GM12872 (cell line): ENCODE results near the gene ARHGAP24.

Experiments used
- TF ChIP-seq, protein P1 (sequence below): IDR thresholded peaks from 3 replicates; pipeline ENCODE4 v1.5.1; 2011; ENCODE audit warnings: low read depth, mild to moderate bottlenecking, low read length, moderate library complexity; ENCODE audit not compliant: insufficient read depth

ARHGAP24 gene

DNA sequence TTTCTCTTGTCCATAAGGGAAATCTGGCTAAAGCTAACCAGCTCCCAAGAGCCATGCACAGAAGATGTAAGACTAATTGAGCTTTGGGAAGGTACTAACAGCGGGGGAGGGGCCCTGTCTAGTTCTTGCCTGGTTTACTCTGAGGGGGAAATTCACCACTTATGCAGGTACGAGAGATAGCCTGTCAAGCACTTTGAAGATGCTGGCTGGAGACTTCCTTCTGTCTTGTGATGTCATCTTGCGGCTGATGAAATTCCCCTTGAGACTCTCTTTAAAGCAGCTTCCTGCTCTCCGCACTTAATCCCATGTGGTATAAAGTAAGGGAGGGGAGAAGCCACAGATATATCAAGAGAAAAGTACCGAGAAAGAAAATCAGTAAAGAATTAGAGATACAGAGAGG, 539.6 kb downstream of the ARHGAP24 start:
- TF ChIP-seq, protein P1, sequence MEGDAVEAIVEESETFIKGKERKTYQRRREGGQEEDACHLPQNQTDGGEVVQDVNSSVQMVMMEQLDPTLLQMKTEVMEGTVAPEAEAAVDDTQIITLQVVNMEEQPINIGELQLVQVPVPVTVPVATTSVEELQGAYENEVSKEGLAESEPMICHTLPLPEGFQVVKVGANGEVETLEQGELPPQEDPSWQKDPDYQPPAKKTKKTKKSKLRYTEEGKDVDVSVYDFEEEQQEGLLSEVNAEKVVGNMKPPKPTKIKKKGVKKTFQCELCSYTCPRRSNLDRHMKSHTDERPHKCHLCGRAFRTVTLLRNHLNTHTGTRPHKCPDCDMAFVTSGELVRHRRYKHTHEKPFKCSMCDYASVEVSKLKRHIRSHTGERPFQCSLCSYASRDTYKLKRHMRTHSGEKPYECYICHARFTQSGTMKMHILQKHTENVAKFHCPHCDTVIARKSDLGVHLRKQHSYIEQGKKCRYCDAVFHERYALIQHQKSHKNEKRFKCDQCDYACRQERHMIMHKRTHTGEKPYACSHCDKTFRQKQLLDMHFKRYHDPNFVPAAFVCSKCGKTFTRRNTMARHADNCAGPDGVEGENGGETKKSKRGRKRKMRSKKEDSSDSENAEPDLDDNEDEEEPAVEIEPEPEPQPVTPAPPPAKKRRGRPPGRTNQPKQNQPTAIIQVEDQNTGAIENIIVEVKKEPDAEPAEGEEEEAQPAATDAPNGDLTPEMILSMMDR, result no peak

DNA sequence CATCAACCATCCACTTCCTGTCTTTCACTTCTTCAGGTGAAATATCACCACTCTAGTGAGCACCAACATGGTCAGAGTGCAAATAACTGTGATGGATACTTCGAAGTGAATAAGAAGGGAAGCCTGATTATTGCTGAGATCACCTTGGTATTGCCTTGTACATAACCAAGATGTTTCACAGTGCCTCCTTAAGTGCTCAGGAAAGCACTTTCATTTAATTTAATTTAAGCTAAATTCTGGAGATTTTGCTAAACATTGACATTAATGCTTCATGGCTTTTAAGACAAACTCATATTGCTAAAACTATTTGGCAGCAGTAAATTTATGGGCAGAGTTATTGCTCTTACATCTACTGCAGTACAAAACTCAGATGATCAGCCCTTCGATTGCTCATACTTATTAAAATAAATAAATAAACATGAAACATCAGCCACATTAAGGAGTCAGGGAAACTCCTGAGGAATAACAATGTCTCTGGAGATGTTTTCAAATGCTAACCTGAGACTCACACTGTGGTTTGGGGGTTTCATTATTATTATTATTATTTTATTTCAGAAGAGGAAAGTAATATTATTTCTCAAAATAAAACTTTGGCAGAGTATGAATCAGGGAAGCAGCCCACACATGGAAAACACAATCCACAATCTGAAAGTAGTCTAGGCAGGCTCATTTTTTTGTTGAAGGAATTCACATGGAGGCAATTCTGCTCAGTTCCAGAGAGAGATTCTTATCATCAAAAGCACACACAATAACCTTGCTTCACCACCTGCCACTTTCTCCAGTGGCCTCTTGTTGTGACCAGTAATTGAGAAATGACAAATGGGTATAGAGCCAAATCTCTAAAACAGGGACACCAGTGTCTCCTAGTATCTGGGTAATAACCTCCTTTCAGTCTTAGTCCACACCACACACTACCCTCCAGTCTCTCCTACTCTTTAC, 540.7 kb downstream of the ARHGAP24 start:
- TF ChIP-seq, protein P1, result no peak

DNA sequence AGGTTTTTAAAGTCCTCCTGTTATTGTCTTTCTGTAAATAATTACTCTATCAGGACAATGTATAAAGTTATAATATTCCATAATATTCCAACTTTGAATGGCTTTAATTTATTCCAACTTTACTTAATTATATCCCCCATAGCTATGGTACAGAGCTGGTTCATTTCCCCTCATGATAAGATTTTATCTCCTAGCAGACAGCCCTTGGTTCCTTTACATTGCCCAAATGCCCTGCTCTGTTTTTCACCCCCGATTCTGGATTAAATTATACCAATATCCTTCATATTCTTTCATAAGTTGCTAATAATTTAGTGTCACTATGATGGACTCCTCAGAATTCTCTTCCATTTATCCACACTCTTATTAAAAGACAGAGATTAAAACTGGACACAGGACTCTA, 544.4 kb downstream of the ARHGAP24 start:
- TF ChIP-seq, protein P1, result no peak

DNA sequence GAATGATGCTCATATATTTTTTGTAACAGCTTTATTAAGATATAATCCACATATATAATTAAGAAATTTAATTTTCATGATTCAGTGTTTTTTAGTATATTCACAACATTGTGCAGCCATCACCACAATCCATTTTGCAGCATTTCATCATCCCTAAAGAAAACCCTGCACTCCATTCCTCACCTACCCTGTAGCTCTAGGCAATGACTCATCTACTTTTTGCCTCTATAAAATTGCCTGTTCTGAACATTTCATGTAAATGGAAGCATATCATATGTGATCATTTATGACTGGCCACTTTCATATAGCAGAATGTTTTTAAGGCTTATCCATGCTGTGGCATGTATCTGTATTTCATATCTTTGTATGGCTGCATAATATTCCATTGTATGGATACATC, 545.0 kb downstream of the ARHGAP24 start:
- TF ChIP-seq, protein P1, result no peak

DNA sequence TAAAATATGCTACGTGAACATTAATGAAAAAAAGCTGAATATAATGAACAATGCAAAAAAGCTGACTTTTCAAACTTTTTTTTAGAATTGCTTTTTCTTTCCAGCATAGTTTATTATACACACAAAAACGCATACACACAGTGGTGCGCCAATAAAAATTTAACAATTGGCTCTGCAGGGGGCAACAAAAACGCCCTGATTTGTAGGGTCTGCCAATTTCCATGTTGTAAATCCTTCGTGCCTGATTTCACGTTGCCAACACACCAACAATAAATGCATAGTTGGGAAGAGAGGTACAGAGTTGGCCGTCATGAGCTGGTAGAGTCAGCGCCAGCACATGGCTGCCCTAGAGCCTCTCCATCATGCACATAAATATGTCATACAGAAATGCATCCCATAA, 551.8 kb downstream of the ARHGAP24 start:
- TF ChIP-seq, protein P1, result no peak

DNA sequence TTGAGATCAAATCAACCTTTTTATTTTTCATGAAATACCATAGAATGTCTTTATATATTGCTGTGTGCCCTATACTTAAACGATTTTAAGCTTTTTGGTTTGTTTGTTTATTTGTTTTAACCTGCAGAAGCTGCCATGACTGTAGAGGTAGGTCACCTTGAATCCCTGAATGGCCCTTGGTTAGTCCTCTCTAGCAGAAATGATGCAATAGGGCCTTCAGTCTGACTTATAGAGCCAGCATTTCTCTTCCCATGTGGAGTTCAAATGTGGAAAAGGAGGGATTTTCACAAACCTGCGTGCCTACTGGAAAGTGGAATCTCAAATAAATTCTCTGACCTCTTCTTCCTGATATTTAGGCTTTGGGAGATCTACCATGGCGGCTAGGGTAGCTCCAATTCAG, 557.0 kb downstream of the ARHGAP24 start:
- TF ChIP-seq, protein P1, result no peak

DNA sequence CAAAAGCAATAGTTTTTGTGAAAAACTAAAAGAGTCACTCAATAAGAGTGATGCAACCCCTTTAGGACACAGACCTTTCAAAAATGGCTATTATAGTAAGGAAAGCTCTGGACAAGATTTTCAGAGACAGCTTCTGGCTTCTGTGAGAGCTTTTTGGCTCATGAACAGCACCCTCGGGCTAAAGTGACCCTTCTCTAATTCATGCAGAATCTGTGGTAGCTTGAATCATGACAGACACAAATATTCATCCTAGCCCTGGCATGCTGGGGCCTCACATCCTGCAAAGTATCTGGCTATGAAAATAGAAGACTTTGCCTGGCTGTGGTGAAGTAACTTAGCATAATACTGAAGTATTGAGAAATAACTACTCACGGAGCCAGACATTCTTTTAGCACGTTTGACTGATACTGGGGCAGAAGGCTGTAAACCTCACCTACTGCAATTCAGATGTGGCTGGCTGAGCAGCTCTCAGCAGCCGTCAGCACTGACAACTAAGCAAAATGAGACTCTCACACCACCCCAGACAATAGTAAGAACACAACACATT, 557.6 kb downstream of the ARHGAP24 start:
- TF ChIP-seq, protein P1, result no peak
